GM23338 (cell line): ENCODE results near the gene CHRM4.

ENCODE experiments used
- CTCF ChIP-seq, 2 experiments: fragments of 200-600 bp in 1 of 2; sonication (generic) in 1 of 2; conservative IDR thresholded peaks; 2 replicates each; pipeline versions ENCODE4 v1.5.1 to v1.6.1; 2016 to 2017; ENCODE audit warnings: antibody characterized with exemption in 2 of 2, low read depth in 2 of 2, mild to moderate bottlenecking in 2 of 2, moderate library complexity in 1 of 2
- EZH2 ChIP-seq: fragments of 200-600 bp; sonication (generic); IDR thresholded peaks from one replicate; pipeline ENCODE4 v1.8.0; 2017; ENCODE audit warnings: antibody characterized with exemption, mild to moderate bottlenecking, low read depth; ENCODE audit not compliant: unreplicated experiment
- JUNB ChIP-seq: IDR thresholded peaks from one replicate; pipeline ENCODE4 v1.6.1; 2016; ENCODE audit warnings: antibody characterized with exemption; ENCODE audit not compliant: unreplicated experiment
- STAT1 ChIP-seq: IDR thresholded peaks from one replicate; pipeline ENCODE4 v1.6.1; 2016; ENCODE audit warnings: antibody characterized with exemption; ENCODE audit not compliant: unreplicated experiment

- TF ChIP-seq CTCF (conservative IDR thresholded peaks at IDR 0.05; ENCODE audit: low read depth in 2 of 2) = no peak
- TF ChIP-seq EZH2 = no peak
- TF ChIP-seq JUNB = no peak
- TF ChIP-seq STAT1 = no peak
These were observed 30.7 kb downstream of the CHRM4 start for GRCh38 chr11:46360878-46361277.
